ENCODE data around the gene ENTPD8. TPM values are rescaled to one million over a fixed set of nuclear protein-coding genes. Genes with fewer than 3 reads are reported as not detected.

The ENTPD8 gene
- total RNA-seq, 6 donors from 2014 or later, result 0.15 to 0.17 TPM; not detected in 4

DNA sequence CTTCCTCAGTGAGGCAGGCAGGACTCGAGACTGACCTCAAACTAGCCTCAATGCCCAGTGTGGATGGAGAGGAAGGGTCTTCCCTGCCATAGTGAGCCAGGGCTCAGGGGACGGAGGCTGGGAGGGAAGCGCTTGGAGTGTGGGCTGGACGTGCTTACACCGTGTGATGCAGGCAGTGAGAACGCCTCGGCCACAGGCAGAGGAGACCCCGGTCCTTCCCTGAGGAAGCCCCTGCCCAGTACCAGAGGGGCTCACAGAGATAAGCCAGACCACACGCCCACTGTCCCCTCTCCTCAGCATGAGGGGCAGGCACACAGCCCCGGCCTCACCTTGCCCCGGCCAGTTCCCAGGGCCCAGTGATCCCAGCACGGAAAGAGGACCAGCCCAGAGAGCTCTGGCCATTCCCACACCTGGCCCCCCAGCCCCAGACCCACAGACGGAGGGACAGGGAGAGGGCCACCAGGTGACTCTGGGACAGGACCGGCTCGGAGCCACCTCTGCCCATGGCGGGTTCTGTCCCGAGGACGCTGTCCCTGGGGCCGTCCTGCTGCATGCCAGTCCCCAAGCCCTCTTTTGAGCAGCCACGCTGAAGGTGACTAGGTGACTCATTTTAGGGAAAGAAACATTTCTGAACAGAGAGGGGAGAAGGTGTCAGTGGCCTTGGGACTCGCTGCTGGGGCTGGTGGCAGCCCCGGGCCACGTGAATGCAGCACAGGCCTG is 24.0 kb upstream of the ENTPD8 start:
- Histone ChIP-seq H3K36me3 (no peaks in the 10 kb centered on the region), H3K27ac (no peak overlapping the region), H3K27me3 (no peaks in the 10 kb centered on the region), H3K4me1 (peaks cover 0 to 14% (median 2%) of the 10 kb centered on the region in 4 donors), H3K9me3 (no peaks in the 10 kb centered on the region), H3K4me3 (no peak overlapping the region)
- 92 to 93% methylated on average over 7 to 20 of the region's 23 CpGs for WGBS, 2 donors
- TF ChIP-seq CTCF (IDR thresholded peaks at IDR 0.05), result no peak
- TF ChIP-seq POLR2AphosphoS5 (IDR thresholded peaks at IDR 0.05), result no peak
- DNase-seq (peak in 1 of 2 donors; percentile 76), ATAC-seq (ENCODE audit: low FRiP score in 2 of 2) (no peak)

DNA sequence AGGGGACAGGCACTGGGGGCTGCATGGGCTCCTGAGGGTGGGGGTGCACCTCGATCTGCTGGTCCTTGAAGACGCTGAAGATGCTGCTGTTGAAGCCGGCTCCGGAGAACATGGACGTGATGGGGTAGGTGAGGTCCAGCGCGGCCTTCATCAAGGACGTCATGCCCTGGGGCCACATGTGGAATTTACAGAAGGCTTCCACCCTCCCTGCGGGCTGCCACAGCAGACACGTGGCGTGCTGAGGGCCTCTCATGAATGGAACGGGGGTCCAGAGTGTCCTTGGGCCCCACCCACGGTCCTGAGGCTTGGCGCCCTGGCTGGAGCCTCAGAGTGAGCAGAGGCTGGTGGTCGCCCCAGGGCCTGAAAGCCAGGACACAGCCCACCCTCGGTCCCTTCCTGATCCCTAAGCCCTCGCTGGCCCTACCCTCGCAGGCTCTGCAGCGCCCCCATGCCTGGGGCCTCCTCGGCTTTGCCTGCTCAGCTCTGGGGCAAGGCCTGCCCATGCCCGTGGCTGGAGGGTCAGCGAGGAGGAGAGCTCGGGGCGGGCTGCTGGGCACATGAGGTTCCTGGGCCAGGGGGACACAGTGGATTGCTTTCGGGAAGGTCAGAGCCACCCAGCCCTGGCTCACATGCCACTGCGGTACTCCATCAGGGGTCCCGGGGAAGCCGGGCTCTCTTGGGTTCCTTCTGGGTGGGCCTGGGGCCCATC is 23.3 kb upstream of the ENTPD8 start:
- no peak for TF ChIP-seq POLR2A (IDR thresholded peaks at IDR 0.05)
- TF ChIP-seq POLR2AphosphoS5 (IDR thresholded peaks at IDR 0.05), result no peak
- no peak for TF ChIP-seq CTCF (IDR thresholded peaks at IDR 0.05)
- no peak for TF ChIP-seq EP300 (IDR thresholded peaks at IDR 0.05)
- Histone ChIP-seq H3K36me3 (no peaks in the 10 kb centered on the region), H3K9me3 (no peaks in the 10 kb centered on the region), H3K27ac (no peak overlapping the region), H3K27me3 (no peaks in the 10 kb centered on the region), H3K4me1 (peaks cover 5 to 20% (median 9%) of the 10 kb centered on the region in 4 donors), H3K4me3 (no peak overlapping the region)
- WGBS, 2 donors, result 96 to 97% methylated on average over 19 to 23 of the region's 28 CpGs
- peak in 1 of 2 donors; percentile 71 for DNase-seq
- ATAC-seq (ENCODE audit: low FRiP score in 2 of 2), result no peak

GRCh38 chr9:137463931-137464290 is 22.8 kb upstream of the ENTPD8 start:
- DNase-seq (peak in 1 of 2 donors; percentile 68), ATAC-seq (ENCODE audit: low FRiP score in 2 of 2) (no peak)
- Histone ChIP-seq H3K27ac (no peak overlapping the region), H3K9me3 (no peaks in the 10 kb centered on the region), H3K36me3 (no peaks in the 10 kb centered on the region), H3K27me3 (no peaks in the 10 kb centered on the region), H3K4me3 (no peak overlapping the region), H3K4me1 (peaks cover 6 to 23% (median 10%) of the 10 kb centered on the region in 4 donors)
- no peak for TF ChIP-seq POLR2A (IDR thresholded peaks at IDR 0.05)
- no peak for TF ChIP-seq POLR2AphosphoS5 (IDR thresholded peaks at IDR 0.05)
- no peak for TF ChIP-seq CTCF (IDR thresholded peaks at IDR 0.05)
- TF ChIP-seq EP300 (IDR thresholded peaks at IDR 0.05), result no peak
- 95 to 99% methylated on average over 13 to 17 of the region's 18 CpGs for WGBS, 2 donors

- H3K4me3 ChIP-seq, result no peak overlapping the region
- H3K4me1 ChIP-seq, result peaks cover 11 to 30% (median 14%) of the 10 kb centered on the region in 4 donors
- peak in 1 of 2 donors; percentile 77 for DNase-seq
- H3K36me3 ChIP-seq, result no peaks in the 10 kb centered on the region
- no peaks in the 10 kb centered on the region for H3K9me3 ChIP-seq
- H3K27me3 ChIP-seq, result no peaks in the 10 kb centered on the region
- 93% methylated on average over 3 to 30 of the region's 30 CpGs for WGBS, 2 donors
- no peak overlapping the region for H3K27ac ChIP-seq
- TF ChIP-seq POLR2AphosphoS5 (IDR thresholded peaks at IDR 0.05), result no peak
- no peak for TF ChIP-seq POLR2A (IDR thresholded peaks at IDR 0.05)
- TF ChIP-seq EP300 (IDR thresholded peaks at IDR 0.05), result no peak
- TF ChIP-seq CTCF (IDR thresholded peaks at IDR 0.05), result no peak
- no peak for ATAC-seq (ENCODE audit: low FRiP score in 2 of 2)
Measured at GRCh38 chr9:137462986-137463930, 22.1 kb upstream of the ENTPD8 start.
